ENCODE data around the gene RAX.

RAX gene

GRCh38 chr18:59242906-59243305 is 30.3 kb downstream of the RAX start:
- TF ChIP-seq, protein P1, sequence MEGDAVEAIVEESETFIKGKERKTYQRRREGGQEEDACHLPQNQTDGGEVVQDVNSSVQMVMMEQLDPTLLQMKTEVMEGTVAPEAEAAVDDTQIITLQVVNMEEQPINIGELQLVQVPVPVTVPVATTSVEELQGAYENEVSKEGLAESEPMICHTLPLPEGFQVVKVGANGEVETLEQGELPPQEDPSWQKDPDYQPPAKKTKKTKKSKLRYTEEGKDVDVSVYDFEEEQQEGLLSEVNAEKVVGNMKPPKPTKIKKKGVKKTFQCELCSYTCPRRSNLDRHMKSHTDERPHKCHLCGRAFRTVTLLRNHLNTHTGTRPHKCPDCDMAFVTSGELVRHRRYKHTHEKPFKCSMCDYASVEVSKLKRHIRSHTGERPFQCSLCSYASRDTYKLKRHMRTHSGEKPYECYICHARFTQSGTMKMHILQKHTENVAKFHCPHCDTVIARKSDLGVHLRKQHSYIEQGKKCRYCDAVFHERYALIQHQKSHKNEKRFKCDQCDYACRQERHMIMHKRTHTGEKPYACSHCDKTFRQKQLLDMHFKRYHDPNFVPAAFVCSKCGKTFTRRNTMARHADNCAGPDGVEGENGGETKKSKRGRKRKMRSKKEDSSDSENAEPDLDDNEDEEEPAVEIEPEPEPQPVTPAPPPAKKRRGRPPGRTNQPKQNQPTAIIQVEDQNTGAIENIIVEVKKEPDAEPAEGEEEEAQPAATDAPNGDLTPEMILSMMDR (IDR thresholded peaks at IDR 0.05): no peak
- Histone ChIP-seq H3K9me3 (ENCODE audit: control insufficient read depth, low read length) (no peaks in the 10 kb centered on the region), H3K27ac (no peak overlapping the region), H2AFZ (no peak overlapping the region), H3K36me3 (ENCODE audit: control insufficient read depth, insufficient read depth, low read length) (no peaks in the 10 kb centered on the region), H3K9ac (no peak overlapping the region), H3K27me3 (ENCODE audit: control insufficient read depth, insufficient read depth, low read length) (no peaks in the 10 kb centered on the region), H3K4me1 (no peaks in the 10 kb centered on the region), H3K79me2 (no peaks in the 10 kb centered on the region), H3K4me2 (ENCODE audit: low read length) (no peak overlapping the region), H3K4me3 (ENCODE audit: low read depth, low read length) (no peak overlapping the region)

DNA sequence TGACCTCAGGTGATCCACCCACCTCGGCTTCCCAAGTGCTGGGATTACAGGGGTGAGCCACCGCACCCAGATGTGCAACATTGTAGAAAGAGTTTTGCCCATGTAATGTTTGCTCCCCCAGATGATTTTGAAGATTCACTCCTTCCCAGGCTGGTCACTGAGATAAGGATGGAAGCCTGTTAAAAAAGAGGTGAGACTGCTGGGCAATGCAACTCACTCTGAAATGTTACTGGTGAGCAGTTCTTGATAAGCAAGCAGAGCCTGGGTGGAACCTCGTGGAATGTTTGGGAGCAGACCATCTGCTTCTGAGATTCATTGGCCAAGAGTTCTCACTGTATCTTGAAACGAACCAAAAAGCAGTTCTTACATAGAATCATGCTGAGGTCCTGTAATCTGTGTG is 33.6 kb downstream of the RAX start:
- no peak overlapping the region for H3K4me2 ChIP-seq (ENCODE audit: low read length)
- H3K9me3 ChIP-seq (ENCODE audit: control insufficient read depth, low read length): no peaks in the 10 kb centered on the region
- no peaks in the 10 kb centered on the region for H3K36me3 ChIP-seq (ENCODE audit: control insufficient read depth, insufficient read depth, low read length)
- no peak overlapping the region for H3K4me3 ChIP-seq (ENCODE audit: low read depth, low read length)
- H3K27me3 ChIP-seq (ENCODE audit: control insufficient read depth, insufficient read depth, low read length): no peaks in the 10 kb centered on the region
- no peak overlapping the region for H3K9ac ChIP-seq
- no peaks in the 10 kb centered on the region for H3K4me1 ChIP-seq
- no peak overlapping the region for H2AFZ ChIP-seq
- H3K79me2 ChIP-seq: no peaks in the 10 kb centered on the region
- TF ChIP-seq, protein P1 (IDR thresholded peaks at IDR 0.05): no peak
- no peak overlapping the region for H3K27ac ChIP-seq

DNA sequence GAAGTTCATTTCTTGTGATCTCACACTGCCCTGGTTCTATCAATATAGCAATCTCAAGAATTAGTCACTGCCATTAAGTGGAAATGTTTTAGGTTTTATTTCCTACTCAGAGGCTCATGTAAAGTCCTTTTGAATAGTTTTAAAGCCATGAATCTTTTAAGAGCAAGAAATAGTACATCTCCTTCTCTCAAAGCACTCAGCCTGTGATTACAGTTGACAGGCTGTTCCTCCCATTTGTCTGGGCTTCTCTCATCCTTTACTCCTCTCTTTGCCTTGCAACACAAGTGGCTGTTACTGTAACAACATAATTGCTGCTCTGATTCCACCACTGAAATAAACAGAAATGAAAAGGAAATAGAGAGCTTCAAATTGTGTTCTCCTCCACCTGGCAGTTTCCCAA is 34.9 kb downstream of the RAX start:
- H3K4me2 ChIP-seq (ENCODE audit: low read length): no peak overlapping the region
- no peak overlapping the region for H2AFZ ChIP-seq
- no peak overlapping the region for H3K9ac ChIP-seq
- no peak overlapping the region for H3K4me3 ChIP-seq (ENCODE audit: low read depth, low read length)
- no peaks in the 10 kb centered on the region for H3K9me3 ChIP-seq (ENCODE audit: control insufficient read depth, low read length)
- TF ChIP-seq, protein P1 (IDR thresholded peaks at IDR 0.05): no peak
- no peaks in the 10 kb centered on the region for H3K4me1 ChIP-seq
- H3K27me3 ChIP-seq (ENCODE audit: control insufficient read depth, insufficient read depth, low read length): no peaks in the 10 kb centered on the region
- no peaks in the 10 kb centered on the region for H3K36me3 ChIP-seq (ENCODE audit: control insufficient read depth, insufficient read depth, low read length)
- H3K27ac ChIP-seq: no peak overlapping the region
- no peaks in the 10 kb centered on the region for H3K79me2 ChIP-seq

DNA sequence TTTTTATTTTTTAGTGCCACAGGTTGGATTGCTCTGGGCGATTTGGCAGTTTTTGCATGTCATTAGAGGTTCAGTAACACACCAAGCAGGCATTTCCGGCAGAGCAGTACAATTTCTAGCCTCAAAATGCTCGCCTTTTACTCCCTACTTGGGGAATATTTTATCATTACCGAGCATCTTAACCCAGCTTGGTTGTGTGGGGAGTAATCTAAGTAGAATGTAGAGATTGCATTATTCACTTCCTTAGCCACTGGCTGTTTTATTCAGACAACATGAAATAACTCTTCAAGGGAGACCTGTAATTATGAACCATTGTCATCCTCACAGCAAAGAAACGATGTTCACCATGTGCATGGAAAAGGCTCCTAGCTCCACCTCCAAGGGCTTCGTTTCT is 40.2 kb downstream of the RAX start:
- Histone ChIP-seq H3K9me3 (ENCODE audit: control insufficient read depth, low read length) (no peaks in the 10 kb centered on the region), H3K4me3 (ENCODE audit: low read depth, low read length) (no peak overlapping the region), H3K4me2 (ENCODE audit: low read length) (no peak overlapping the region), H3K36me3 (ENCODE audit: control insufficient read depth, insufficient read depth, low read length) (no peaks in the 10 kb centered on the region), H2AFZ (no peak overlapping the region), H3K79me2 (no peaks in the 10 kb centered on the region), H3K9ac (no peak overlapping the region), H3K4me1 (no peaks in the 10 kb centered on the region), H3K27me3 (ENCODE audit: control insufficient read depth, insufficient read depth, low read length) (no peaks in the 10 kb centered on the region), H3K27ac (no peak overlapping the region)
- TF ChIP-seq, protein P1 (IDR thresholded peaks at IDR 0.05): no peak

DNA sequence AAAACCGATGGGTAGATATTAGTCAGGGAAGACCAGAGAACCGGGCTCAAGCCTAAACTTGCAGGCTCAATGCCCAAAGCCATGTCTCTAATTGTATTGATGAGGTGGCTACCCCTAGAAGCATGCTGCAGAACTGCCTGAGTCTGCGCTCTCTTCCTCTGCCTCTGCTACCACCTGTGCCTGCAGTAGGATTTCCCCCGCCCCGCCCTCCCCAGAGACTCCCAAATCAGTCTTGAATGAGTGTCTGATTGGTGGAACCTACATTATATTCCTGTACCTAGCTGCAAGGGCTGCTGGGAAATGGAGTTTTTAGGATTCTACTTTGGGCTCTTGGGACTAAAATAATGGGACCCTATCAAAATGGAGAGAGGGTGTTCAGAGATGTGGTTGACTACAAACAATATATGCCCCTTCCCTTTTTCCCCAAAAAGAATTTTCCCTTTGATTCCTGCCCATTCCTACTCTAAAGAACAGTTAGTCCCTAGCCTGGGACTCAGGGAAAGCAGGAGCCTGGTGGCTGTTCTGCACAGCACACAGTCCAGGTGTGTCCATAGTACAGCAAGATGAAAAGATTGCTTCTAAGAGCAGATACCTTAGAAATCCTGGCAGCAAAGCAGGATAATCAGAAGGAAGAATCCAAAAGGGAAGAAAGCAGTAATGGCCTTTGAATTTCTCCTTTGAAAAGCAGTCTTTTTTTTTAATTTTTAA is 40.8 kb downstream of the RAX start:
- Histone ChIP-seq H3K9me3 (ENCODE audit: control insufficient read depth, low read length) (no peaks in the 10 kb centered on the region), H2AFZ (no peak overlapping the region), H3K36me3 (ENCODE audit: control insufficient read depth, insufficient read depth, low read length) (no peaks in the 10 kb centered on the region), H3K27ac (no peak overlapping the region), H3K79me2 (no peaks in the 10 kb centered on the region), H3K9ac (no peak overlapping the region), H3K4me2 (ENCODE audit: low read length) (no peak overlapping the region), H3K27me3 (ENCODE audit: control insufficient read depth, insufficient read depth, low read length) (no peaks in the 10 kb centered on the region), H3K4me3 (ENCODE audit: low read depth, low read length) (no peak overlapping the region), H3K4me1 (no peaks in the 10 kb centered on the region)
- TF ChIP-seq, protein P1 (IDR thresholded peaks at IDR 0.05): no peak
